HG03025 (cell line): ENCODE measurements around the gene XIST.
"Not testable (repeated sequence)": the region's sequence is repeated elsewhere in the genome, so short reads cannot be mapped to it uniquely, and the experiment has no call there.

Experiments
- ATAC-seq: cut with Tn5 transposase; IDR thresholded peaks from one replicate; pipeline ENCODE4 v1.9.1; 2021; ENCODE audit warnings: mild to moderate bottlenecking, moderate library complexity; ENCODE audit not compliant: unreplicated experiment, low FRiP score

The XIST gene

GRCh38 chrX:73817393-73818199 lies 34.9 kb downstream of the XIST start:
- no peak for ATAC-seq

GRCh38 chrX:73812256-73812655 lies 40.3 kb downstream of the XIST start:
- ATAC-seq, result no peak

GRCh38 chrX:73804109-73804508 lies 48.4 kb downstream of the XIST start:
- not testable (repeated sequence) for ATAC-seq

- ATAC-seq, result no peak
Observed at GRCh38 chrX:73799888-73800287, 52.6 kb downstream of the XIST start.

GRCh38 chrX:73792511-73792910 lies 60.0 kb downstream of the XIST start:
- ATAC-seq, result not testable (repeated sequence)

GRCh38 chrX:73785493-73785892 lies 67.0 kb downstream of the XIST start:
- no peak for ATAC-seq
